HEK293T (cell line): ENCODE data around the gene NCS1.

Experiments
- BHLHE40 ChIP-seq: fragments of 450-650 bp; IDR thresholded peaks from 2 replicates; pipeline ENCODE4 v1.6.1; 2016; ENCODE audit warnings: mild to moderate bottlenecking, moderate library complexity, borderline replicate concordance
- CTBP1 ChIP-seq: fragments of 450-650 bp; IDR thresholded peaks from 2 replicates; pipeline ENCODE4 v1.6.1; 2016; ENCODE audit warnings: borderline replicate concordance
- ELF4 ChIP-seq: fragments of 450-650 bp; IDR thresholded peaks from 2 replicates; pipeline ENCODE4 v1.6.1; 2017; ENCODE audit warnings: antibody characterized with exemption
- FOXK2 ChIP-seq: fragments of 450-650 bp; IDR thresholded peaks from 2 replicates; pipeline ENCODE4 v1.6.1; 2016; ENCODE audit warnings: mild to moderate bottlenecking
- FOXM1 ChIP-seq: fragments of 450-650 bp; IDR thresholded peaks from 2 replicates; pipeline ENCODE4 v1.6.1; 2017; ENCODE audit warnings: mild to moderate bottlenecking, borderline replicate concordance
- HDGF ChIP-seq: fragments of 450-650 bp; IDR thresholded peaks from 2 replicates; pipeline ENCODE4 v1.6.1; 2017; ENCODE audit warnings: antibody characterized with exemption, borderline replicate concordance
- L3MBTL2 ChIP-seq: fragments of 450-650 bp; conservative IDR thresholded peaks from 2 replicates; pipeline ENCODE4 v1.6.1; 2016; ENCODE audit warnings: mild to moderate bottlenecking
- NFRKB ChIP-seq: fragments of 450-650 bp; IDR thresholded peaks from 2 replicates; pipeline ENCODE4 v1.6.1; 2016; ENCODE audit warnings: mild to moderate bottlenecking, moderate library complexity
- SP1 ChIP-seq: fragments of 450-650 bp; IDR thresholded peaks from 2 replicates; pipeline ENCODE4 v1.6.1; 2017
- SUZ12 ChIP-seq: fragments of 450-650 bp; IDR thresholded peaks from 2 replicates; pipeline ENCODE4 v1.6.1; 2016; ENCODE audit warnings: mild to moderate bottlenecking
- TARDBP ChIP-seq: fragments of 450-650 bp; IDR thresholded peaks from 2 replicates; pipeline ENCODE4 v1.6.1; 2016

DNA sequence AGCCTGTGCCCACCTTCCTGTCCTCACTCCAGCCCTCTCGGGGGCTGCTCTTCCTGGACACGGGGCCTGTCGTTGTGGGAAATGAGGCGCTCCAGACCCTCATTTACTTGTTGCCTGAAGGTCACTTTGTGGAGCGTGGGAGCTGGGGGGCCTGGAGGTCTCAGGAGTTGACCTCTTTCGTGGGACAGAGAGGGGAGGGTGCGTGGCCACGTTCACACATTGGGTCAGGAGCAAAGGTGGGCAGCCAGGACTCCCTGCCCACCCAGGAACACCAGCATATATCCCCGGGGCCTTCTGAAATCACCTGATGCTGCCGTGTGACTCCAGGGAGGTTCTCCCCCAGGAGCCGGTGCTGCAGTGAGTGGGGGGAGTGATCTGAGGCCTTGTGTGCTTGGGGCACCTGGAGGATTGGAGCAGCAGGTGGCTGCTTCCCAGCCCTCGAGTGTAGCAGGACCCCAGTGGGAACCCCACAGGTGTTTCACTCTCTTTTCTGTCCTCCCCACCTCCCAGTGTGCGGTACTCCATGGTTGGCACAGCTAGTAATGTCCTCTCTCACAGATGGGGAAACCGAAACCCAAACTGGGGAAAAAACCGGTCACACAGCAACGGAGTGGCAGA is 20.3 kb downstream of the NCS1 start:
- TF ChIP-seq SP1 (no peak), BHLHE40 (no peak), FOXM1 (no peak), ELF4 (no peak), FOXK2 (no peak), SUZ12 (no peak), HDGF (no peak), CTBP1 (no peak), L3MBTL2 (no peak), NFRKB (no peak), TARDBP (no peak)
